Panc1 (cell line): ENCODE results near the gene AKAP8L. TPM values are rescaled to one million over a fixed set of nuclear protein-coding genes. Genes with fewer than 3 reads are reported as not detected.
"Not testable (repeated sequence)": the region's sequence is repeated elsewhere in the genome, so short reads cannot be mapped to it uniquely, and the experiment has no call there.

Source experiments
- ATAC-seq: fragments of 200-7000 bp; cut with Tn5 transposase; 2 replicates; pipeline ENCODE4 v1.9.1; 2020; ENCODE audit warnings: mild to moderate bottlenecking, moderate library complexity
- BruUV-seq: library from RNA; stranded (reverse); fragments of 400-500 nt; replicated peaks from 2 replicates; lab custom pipeline; 2021; lab: Mats Ljungman, UMichigan
- CTCF ChIA-PET: fragments of 300-600 bp; sonication (Branson Sonifier 250); formaldehyde crosslinking; loops from one replicate; lab custom pipeline; 2022; ENCODE audit warnings: antibody characterized with exemption; lab: Charles Lee
- POLR2A ChIA-PET: fragments of 300-600 bp; sonication (Branson Sonifier 250); formaldehyde crosslinking; loops from one replicate; lab custom pipeline; 2022; ENCODE audit warnings: antibody characterized with exemption; lab: Charles Lee
- DNase-seq: peaks from one replicate; pipeline ENCODE4 v3.0.0-alpha.2; 2010; ENCODE audit warnings: low read depth, low spot score
- H3K27ac ChIP-seq: 2 replicates; pipeline ENCODE4 v1.5.1; 2011; ENCODE audit warnings: mild to moderate bottlenecking, low read length, inconsistent platforms
- H3K27me3 ChIP-seq: fragments of 200-500 bp; sonication (Bioruptor generic); 2 replicates; pipeline ENCODE4 v1.6.0; 2014; ENCODE audit warnings: low read length, inconsistent platforms; ENCODE audit not compliant: control insufficient read depth, insufficient read depth
- H3K36me3 ChIP-seq: fragments of 200-500 bp; sonication (Bioruptor generic); 2 replicates; pipeline ENCODE4 v1.5.1; 2014; ENCODE audit warnings: inconsistent platforms, mild to moderate bottlenecking, low read length, moderate library complexity; ENCODE audit not compliant: control insufficient read depth, insufficient read depth
- H3K4me1 ChIP-seq: 2 replicates; pipeline ENCODE4 v1.5.1; 2011; ENCODE audit warnings: inconsistent platforms, mild to moderate bottlenecking, low read length, moderate library complexity; ENCODE audit not compliant: control insufficient read depth, insufficient read depth
- H3K4me3 ChIP-seq, 2 experiments: 2 replicates each; pipeline ENCODE4 v1.5.1; 2011 to 2012; ENCODE audit warnings: low read depth in 2 of 2, low read length in 2 of 2, mild to moderate bottlenecking in 2 of 2, inconsistent platforms in 1 of 2, moderate library complexity in 1 of 2
- H3K9me3 ChIP-seq: fragments of 200-500 bp; sonication (Bioruptor generic); 2 replicates; pipeline ENCODE4 v1.5.1; 2014; ENCODE audit warnings: low read depth, mild to moderate bottlenecking, inconsistent platforms, low read length, moderate library complexity; ENCODE audit not compliant: control insufficient read depth, insufficient read depth
- CTCF ChIP-seq: fragments of 450-650 bp; IDR thresholded peaks from 2 replicates; pipeline ENCODE4 v1.5.1; 2017; ENCODE audit warnings: mild to moderate bottlenecking
- POLR2AphosphoS5 ChIP-seq: IDR thresholded peaks from 2 replicates; pipeline ENCODE4 v1.6.1; 2012; ENCODE audit warnings: mild to moderate bottlenecking, low read depth, low read length, moderate library complexity
- REST ChIP-seq, 2 experiments: IDR thresholded peaks; 2 replicates each; pipeline ENCODE4 v1.6.1; 2011 to 2012; ENCODE audit warnings: low read depth in 2 of 2, control low read depth in 1 of 2, low read length in 1 of 2, mild to moderate bottlenecking in 1 of 2, moderate library complexity in 1 of 2; ENCODE audit not compliant: insufficient read depth in 1 of 2
- SIN3A ChIP-seq: IDR thresholded peaks from 2 replicates; pipeline ENCODE4 v1.6.1; 2012; ENCODE audit warnings: low read depth, mild to moderate bottlenecking, low read length, moderate library complexity, borderline replicate concordance; ENCODE audit not compliant: insufficient read depth
- TCF7L2 ChIP-seq: IDR thresholded peaks from 2 replicates; pipeline ENCODE4 v1.6.1; 2011; ENCODE audit warnings: mild to moderate bottlenecking, low read depth, low read length, inconsistent platforms
- in situ Hi-C: cut with HindIII; loops from 2 replicates; pipeline ENCODE4 v1.10.0; 2016; ENCODE audit warnings: low sequenced_read_pairs, low pct_unique_long_range_greater_than_20kb
- intact Hi-C: fragments of 100-400 bp; cut with micrococcal nuclease; formaldehyde crosslinking; loops from one replicate; pipeline ENCODE4 v1.10.0; 2022; ENCODE audit not compliant: unreplicated experiment
- total RNA-seq: library from RNA; stranded (reverse); gene quantifications from one replicate; pipeline ENCODE4 v1.2.1, GENCODE V29; 2021; ENCODE audit not compliant: unreplicated experiment

The AKAP8L gene
- total RNA-seq, 1 experiment from 2014 or later = 65.5 TPM

GRCh38 chr19:15365264-15365663 is 53.5 kb downstream of the AKAP8L start:
- Histone ChIP-seq H3K4me1 (no peaks in the 10 kb centered on the region), H3K36me3 (0 out of 2 replicates have a peak, but pooled peaks cover 2% of the 10 kb centered on the region), H3K27me3 (no peaks in the 10 kb centered on the region), H3K9me3 (no peaks in the 10 kb centered on the region), H3K27ac (no peak overlapping the region), H3K4me3 (no peak overlapping the region)
- intact Hi-C loops = no loop called here
- POLR2A ChIA-PET = interaction anchor here (0.6 kb wide), 1 partner anchor 15 kb away, joined by 5 read pairs; no protein-coding TSS in a partner anchor
- DNase-seq = no peak
- CTCF ChIA-PET = no interaction called here
- in situ Hi-C loops = no loop called here
- BruUV-seq = no TSS peak
- ATAC-seq = no peak
- no peak for TF ChIP-seq POLR2AphosphoS5
- TF ChIP-seq CTCF = no peak
- TF ChIP-seq SIN3A = no peak
- TF ChIP-seq REST (IDR thresholded peaks at IDR 0.05; ENCODE audit: insufficient read depth in 1 of 2, low read depth in 2 of 2, low read length in 1 of 2) = no peak
- TF ChIP-seq TCF7L2 = no peak

GRCh38 chr19:15363791-15364190 is 55.0 kb downstream of the AKAP8L start:
- intact Hi-C loops, H3K36me3 ChIP-seq, POLR2A ChIA-PET: not testable (repeated sequence)

GRCh38 chr19:15363048-15363447 is 55.7 kb downstream of the AKAP8L start:
- not testable (repeated sequence) for H3K4me1 ChIP-seq, BruUV-seq

More at GRCh38 chr19:15363791-15364190, 55.0 kb downstream of the AKAP8L start:
- H3K4me1 ChIP-seq, CTCF ChIA-PET, DNase-seq, H3K27me3 ChIP-seq, H3K27ac ChIP-seq, in situ Hi-C loops, H3K4me3 ChIP-seq, ATAC-seq, H3K9me3 ChIP-seq, BruUV-seq: not testable (repeated sequence)

GRCh38 chr19:15360015-15360414 is 58.8 kb downstream of the AKAP8L start:
- POLR2A ChIA-PET = interaction anchor here (0.6 to 0.7 kb wide), 2 partner anchors 722 to 802 kb away, joined by 3 read pairs; no protein-coding TSS in a partner anchor
- H3K4me1 ChIP-seq, intact Hi-C loops, H3K27ac ChIP-seq, ATAC-seq, H3K27me3 ChIP-seq, H3K9me3 ChIP-seq, DNase-seq, in situ Hi-C loops, H3K36me3 ChIP-seq, BruUV-seq, H3K4me3 ChIP-seq: not testable (repeated sequence)
- CTCF ChIA-PET = interaction anchor here (0.5 kb wide), 1 partner anchor 202 kb away, joined by 8 read pairs; no protein-coding TSS in a partner anchor

More at GRCh38 chr19:15363048-15363447, 55.7 kb downstream of the AKAP8L start:
- H3K27ac ChIP-seq, H3K27me3 ChIP-seq, intact Hi-C loops, DNase-seq, H3K36me3 ChIP-seq, CTCF ChIA-PET, POLR2A ChIA-PET, ATAC-seq, H3K9me3 ChIP-seq, in situ Hi-C loops, H3K4me3 ChIP-seq: not testable (repeated sequence)
